ENCODE measurements around the gene ARAP2.

ARAP2 gene

GRCh38 chr4:36099509-36099908 is 144.8 kb downstream of the ARAP2 start:
- DNase-seq (ENCODE audit: low read depth): no peak

- no peak for DNase-seq (ENCODE audit: low read depth)
Measured at GRCh38 chr4:36094995-36095394, 149.3 kb downstream of the ARAP2 start.

- no peak for DNase-seq (ENCODE audit: low read depth)
Measured at GRCh38 chr4:36091997-36092396, 152.3 kb downstream of the ARAP2 start.

- DNase-seq (ENCODE audit: low read depth): no peak
Measured at GRCh38 chr4:36088542-36088941, 155.8 kb downstream of the ARAP2 start.

- no peak for DNase-seq (ENCODE audit: low read depth)
Measured at GRCh38 chr4:36086261-36086786, 158.0 kb downstream of the ARAP2 start.

GRCh38 chr4:36082817-36083216 is 161.5 kb downstream of the ARAP2 start:
- DNase-seq (ENCODE audit: low read depth): no peak

- DNase-seq (ENCODE audit: low read depth): no peak
Measured at GRCh38 chr4:36081185-36081584, 163.1 kb downstream of the ARAP2 start.

GRCh38 chr4:36079666-36080065 is 164.6 kb downstream of the ARAP2 start:
- DNase-seq (ENCODE audit: low read depth): no peak

- no peak for DNase-seq (ENCODE audit: low read depth)
Measured at GRCh38 chr4:36078319-36078718, 166.0 kb downstream of the ARAP2 start.

- DNase-seq (ENCODE audit: low read depth): no peak
Measured at GRCh38 chr4:36072529-36072928, 171.8 kb downstream of the ARAP2 start.

- DNase-seq (ENCODE audit: low read depth): no peak
Measured at GRCh38 chr4:36067116-36067515, 177.2 kb downstream of the ARAP2 start.

- DNase-seq (ENCODE audit: low read depth): no peak
Measured at GRCh38 chr4:36065274-36065871, 178.9 kb downstream of the ARAP2 start.

- DNase-seq (ENCODE audit: low read depth): no peak
Measured at GRCh38 chr4:36064117-36064516, 180.2 kb downstream of the ARAP2 start.

GRCh38 chr4:36056136-36056535 is 188.2 kb downstream of the ARAP2 start:
- DNase-seq (ENCODE audit: low read depth): no peak

- no peak for DNase-seq (ENCODE audit: low read depth)
Measured at GRCh38 chr4:36054694-36055422, 189.5 kb downstream of the ARAP2 start.

- no peak for DNase-seq (ENCODE audit: low read depth)
Measured at GRCh38 chr4:36053930-36054329, 190.4 kb downstream of the ARAP2 start.

- DNase-seq (ENCODE audit: low read depth): no peak
Measured at GRCh38 chr4:36051634-36052033, 192.7 kb downstream of the ARAP2 start.

- no peak for DNase-seq (ENCODE audit: low read depth)
Measured at GRCh38 chr4:36046026-36046425, 198.3 kb downstream of the ARAP2 start.

- DNase-seq (ENCODE audit: low read depth): peak; percentile 19
Measured at GRCh38 chr4:36043901-36044300, 200.4 kb downstream of the ARAP2 start.

GRCh38 chr4:36043241-36043640 is 201.1 kb downstream of the ARAP2 start:
- DNase-seq (ENCODE audit: low read depth): no peak

- no peak for DNase-seq (ENCODE audit: low read depth)
Measured at GRCh38 chr4:36042122-36042970, 202.0 kb downstream of the ARAP2 start.

- DNase-seq (ENCODE audit: low read depth): no peak
Measured at GRCh38 chr4:36041340-36041739, 203.0 kb downstream of the ARAP2 start.

GRCh38 chr4:36039026-36039425 is 205.3 kb downstream of the ARAP2 start:
- no peak for DNase-seq (ENCODE audit: low read depth)

Data from HS-5 (cell line).